ENCODE results near the gene FBXL14. TPM values are rescaled to one million over a fixed set of nuclear protein-coding genes. Genes with fewer than 3 reads are reported as not detected.

Gene FBXL14
- total and polyA plus RNA-seq, 2 of the 13 experiments (the other 11 are each of a cell fraction or from before 2014, with no cell fraction given) = 7.0 to 7.4 TPM

DNA sequence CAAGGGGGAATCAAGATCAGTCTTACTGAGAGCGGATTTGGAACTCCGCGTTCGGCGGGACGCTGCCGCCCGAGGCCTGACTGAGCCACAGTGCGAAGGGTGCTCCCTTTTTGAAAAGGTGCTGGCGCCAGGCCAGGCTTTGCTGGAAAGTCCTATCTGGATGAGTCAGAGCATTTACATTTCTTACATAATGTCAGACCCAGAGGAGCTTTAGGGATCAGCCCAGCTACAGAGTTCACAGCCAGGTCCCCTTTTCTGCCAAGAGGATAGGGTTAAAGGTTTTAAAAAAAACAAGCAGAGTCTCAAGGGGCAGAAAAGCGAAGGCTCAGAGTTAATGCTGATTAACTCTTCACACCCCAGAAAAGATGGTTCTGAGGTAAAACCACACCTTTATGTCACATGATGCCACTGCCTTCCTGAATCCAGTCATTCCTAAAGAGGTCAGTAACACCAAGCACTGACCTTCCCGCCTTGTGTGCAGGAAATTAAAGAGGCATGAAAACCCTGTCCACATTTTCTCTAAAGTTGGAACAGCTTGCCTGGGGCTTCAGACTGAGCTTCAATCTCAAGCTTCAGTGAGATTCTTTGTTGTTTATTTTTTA lies 11.7 kb upstream of the FBXL14 start (continued):
- TF ChIP-seq BHLHE40 (IDR thresholded peaks at IDR 0.05; ENCODE audit: low read length) (no peak), ZNF562 (CRISPR knock-in tag; IDR thresholded peaks at IDR 0.05; ENCODE audit: borderline replicate concordance) (no peak), ZC3H13 (CRISPR knock-in tag; IDR thresholded peaks at IDR 0.05) (no peak), ZFX (CRISPR knock-in tag; IDR thresholded peaks at IDR 0.05; ENCODE audit: low read depth) (0 out of 2 replicates have a peak, but pooled peaks have one; percentile 11), ZNF362 (CRISPR knock-in tag; IDR thresholded peaks at IDR 0.05; ENCODE audit: borderline replicate concordance) (peak; percentile 15; the same call in 1 of the 2 replicates), TMF1 (CRISPR knock-in tag; IDR thresholded peaks at IDR 0.05; ENCODE audit: low read depth) (no peak), FOXA1 (IDR thresholded peaks at IDR 0.05) (no peak), FOXA1 (CRISPR knock-in tag; IDR thresholded peaks at IDR 0.05) (peak; percentile 8; the same call in 1 of the 2 replicates), POLR2G (IDR thresholded peaks at IDR 0.05; ENCODE audit: low read depth, low read length) (no peak), KDM3A (CRISPR knock-in tag; IDR thresholded peaks at IDR 0.05; ENCODE audit: low read depth) (no peak), ZNF256 (CRISPR knock-in tag; conservative IDR thresholded peaks at IDR 0.05) (no peak), MIXL1 (CRISPR knock-in tag; IDR thresholded peaks at IDR 0.05) (peak; percentile 54; the same call in 1 of the 2 replicates), TEF (CRISPR knock-in tag; IDR thresholded peaks at IDR 0.05) (peak; percentile 85), ZNF430 (CRISPR knock-in tag; IDR thresholded peaks at IDR 0.05) (0 out of 2 replicates have a peak, but pooled peaks have one; percentile 60), ZNF616 (CRISPR knock-in tag; IDR thresholded peaks at IDR 0.05; ENCODE audit: low read depth) (no peak), HDAC6 (IDR thresholded peaks at IDR 0.05; ENCODE audit: low read depth, low read length) (no peak), FOXO1 (CRISPR knock-in tag; IDR thresholded peaks at IDR 0.05) (peak; percentile 31; the same call in 1 of the 2 replicates), NFE2L1 (CRISPR knock-in tag; IDR thresholded peaks at IDR 0.05; ENCODE audit: borderline replicate concordance) (no peak), TAF1 (CRISPR knock-in tag; IDR thresholded peaks at IDR 0.05) (no peak), ELF1 (CRISPR knock-in tag; IDR thresholded peaks at IDR 0.05) (no peak)
- TF ChIP-seq, protein P1, sequence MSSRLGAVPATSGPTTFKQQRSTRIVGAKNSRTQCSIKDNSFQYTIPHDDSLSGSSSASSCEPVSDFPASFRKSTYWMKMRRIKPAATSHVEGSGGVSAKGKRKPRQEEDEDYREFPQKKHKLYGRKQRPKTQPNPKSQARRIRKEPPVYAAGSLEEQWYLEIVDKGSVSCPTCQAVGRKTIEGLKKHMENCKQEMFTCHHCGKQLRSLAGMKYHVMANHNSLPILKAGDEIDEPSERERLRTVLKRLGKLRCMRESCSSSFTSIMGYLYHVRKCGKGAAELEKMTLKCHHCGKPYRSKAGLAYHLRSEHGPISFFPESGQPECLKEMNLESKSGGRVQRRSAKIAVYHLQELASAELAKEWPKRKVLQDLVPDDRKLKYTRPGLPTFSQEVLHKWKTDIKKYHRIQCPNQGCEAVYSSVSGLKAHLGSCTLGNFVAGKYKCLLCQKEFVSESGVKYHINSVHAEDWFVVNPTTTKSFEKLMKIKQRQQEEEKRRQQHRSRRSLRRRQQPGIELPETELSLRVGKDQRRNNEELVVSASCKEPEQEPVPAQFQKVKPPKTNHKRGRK (CRISPR knock-in tag; IDR thresholded peaks at IDR 0.05) = no peak
- TF ChIP-seq, protein P2, sequence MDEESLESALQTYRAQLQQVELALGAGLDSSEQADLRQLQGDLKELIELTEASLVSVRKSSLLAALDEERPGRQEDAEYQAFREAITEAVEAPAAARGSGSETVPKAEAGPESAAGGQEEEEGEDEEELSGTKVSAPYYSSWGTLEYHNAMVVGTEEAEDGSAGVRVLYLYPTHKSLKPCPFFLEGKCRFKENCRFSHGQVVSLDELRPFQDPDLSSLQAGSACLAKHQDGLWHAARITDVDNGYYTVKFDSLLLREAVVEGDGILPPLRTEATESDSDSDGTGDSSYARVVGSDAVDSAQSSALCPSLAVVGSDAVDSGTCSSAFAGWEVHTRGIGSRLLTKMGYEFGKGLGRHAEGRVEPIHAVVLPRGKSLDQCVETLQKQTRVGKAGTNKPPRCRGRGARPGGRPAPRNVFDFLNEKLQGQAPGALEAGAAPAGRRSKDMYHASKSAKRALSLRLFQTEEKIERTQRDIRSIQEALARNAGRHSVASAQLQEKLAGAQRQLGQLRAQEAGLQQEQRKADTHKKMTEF (CRISPR knock-in tag; IDR thresholded peaks at IDR 0.05) = peak; percentile 55; the same call in 1 of the 2 replicates
- TF ChIP-seq, protein P3, sequence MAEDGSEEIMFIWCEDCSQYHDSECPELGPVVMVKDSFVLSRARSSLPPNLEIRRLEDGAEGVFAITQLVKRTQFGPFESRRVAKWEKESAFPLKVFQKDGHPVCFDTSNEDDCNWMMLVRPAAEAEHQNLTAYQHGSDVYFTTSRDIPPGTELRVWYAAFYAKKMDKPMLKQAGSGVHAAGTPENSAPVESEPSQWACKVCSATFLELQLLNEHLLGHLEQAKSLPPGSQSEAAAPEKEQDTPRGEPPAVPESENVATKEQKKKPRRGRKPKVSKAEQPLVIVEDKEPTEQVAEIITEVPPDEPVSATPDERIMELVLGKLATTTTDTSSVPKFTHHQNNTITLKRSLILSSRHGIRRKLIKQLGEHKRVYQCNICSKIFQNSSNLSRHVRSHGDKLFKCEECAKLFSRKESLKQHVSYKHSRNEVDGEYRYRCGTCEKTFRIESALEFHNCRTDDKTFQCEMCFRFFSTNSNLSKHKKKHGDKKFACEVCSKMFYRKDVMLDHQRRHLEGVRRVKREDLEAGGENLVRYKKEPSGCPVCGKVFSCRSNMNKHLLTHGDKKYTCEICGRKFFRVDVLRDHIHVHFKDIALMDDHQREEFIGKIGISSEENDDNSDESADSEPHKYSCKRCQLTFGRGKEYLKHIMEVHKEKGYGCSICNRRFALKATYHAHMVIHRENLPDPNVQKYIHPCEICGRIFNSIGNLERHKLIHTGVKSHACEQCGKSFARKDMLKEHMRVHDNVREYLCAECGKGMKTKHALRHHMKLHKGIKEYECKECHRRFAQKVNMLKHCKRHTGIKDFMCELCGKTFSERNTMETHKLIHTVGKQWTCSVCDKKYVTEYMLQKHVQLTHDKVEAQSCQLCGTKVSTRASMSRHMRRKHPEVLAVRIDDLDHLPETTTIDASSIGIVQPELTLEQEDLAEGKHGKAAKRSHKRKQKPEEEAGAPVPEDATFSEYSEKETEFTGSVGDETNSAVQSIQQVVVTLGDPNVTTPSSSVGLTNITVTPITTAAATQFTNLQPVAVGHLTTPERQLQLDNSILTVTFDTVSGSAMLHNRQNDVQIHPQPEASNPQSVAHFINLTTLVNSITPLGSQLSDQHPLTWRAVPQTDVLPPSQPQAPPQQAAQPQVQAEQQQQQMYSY (CRISPR knock-in tag; IDR thresholded peaks at IDR 0.05) = 0 out of 2 replicates have a peak, but pooled peaks have one; percentile 18

Measured in HepG2 (cell line).